Glutamatergic neuron (in vitro differentiated cells): Measurements from ENCODE around the gene RASL11A. TPM values are rescaled to one million over a fixed set of nuclear protein-coding genes. Genes with fewer than 3 reads are reported as not detected.

ENCODE experiments used
- DNase-seq: peaks from one replicate; pipeline ENCODE4 v3.0.0; 2022
- H3K27ac Mint-ChIP-seq: one replicate; pipeline ENCODE4 v1.8.0; 2020; ENCODE audit warnings: mild to moderate bottlenecking, mixed read lengths, inconsistent platforms; ENCODE audit not compliant: unreplicated experiment
- H3K27me3 Mint-ChIP-seq: one replicate; pipeline ENCODE4 v1.8.0; 2020; ENCODE audit warnings: mild to moderate bottlenecking, moderate library complexity, mixed read lengths, inconsistent platforms; ENCODE audit not compliant: unreplicated experiment
- H3K36me3 Mint-ChIP-seq: one replicate; pipeline ENCODE4 v1.8.0; 2020; ENCODE audit warnings: mild to moderate bottlenecking, mixed read lengths, inconsistent platforms; ENCODE audit not compliant: unreplicated experiment
- H3K4me1 Mint-ChIP-seq: one replicate; pipeline ENCODE4 v1.8.0; 2020; ENCODE audit warnings: mild to moderate bottlenecking, low read depth, mixed read lengths, inconsistent platforms; ENCODE audit not compliant: unreplicated experiment
- H3K4me3 Mint-ChIP-seq: one replicate; pipeline ENCODE4 v1.8.0; 2020; ENCODE audit warnings: mild to moderate bottlenecking, mixed read lengths, inconsistent platforms; ENCODE audit not compliant: unreplicated experiment
- H3K9me3 Mint-ChIP-seq: one replicate; pipeline ENCODE4 v1.8.0; 2020; ENCODE audit warnings: mild to moderate bottlenecking, moderate library complexity, mixed read lengths, inconsistent platforms; ENCODE audit not compliant: unreplicated experiment
- total RNA-seq: library from RNA; stranded (reverse); fragmentation: NEBNext Ultra II Directional; extraction: Animal tissue kit (Norgen Biotek cat#: 25700); gene quantifications from one replicate; pipeline ENCODE4 v1.2.1, GENCODE V29; 2021; ENCODE audit not compliant: unreplicated experiment
- TF ChIP-seq, protein P1 (sequence below): fragments of 200-600 bp; sonication (generic); IDR thresholded peaks from one replicate; pipeline ENCODE4 v1.5.0; 2021; ENCODE audit not compliant: partially characterized antibody, unreplicated experiment

Gene RASL11A
- total RNA-seq, 1 donor from 2014 or later = 1.8 TPM

- Mint-ChIP-seq H3K27ac (no peak overlapping the region), H3K9me3 (no peaks in the 10 kb centered on the region), H3K36me3 (no peaks in the 10 kb centered on the region), H3K4me3 (no peak overlapping the region), H3K4me1 (no peaks in the 10 kb centered on the region), H3K27me3 (peaks cover 2% of the 10 kb centered on the region)
- TF ChIP-seq, protein P1, sequence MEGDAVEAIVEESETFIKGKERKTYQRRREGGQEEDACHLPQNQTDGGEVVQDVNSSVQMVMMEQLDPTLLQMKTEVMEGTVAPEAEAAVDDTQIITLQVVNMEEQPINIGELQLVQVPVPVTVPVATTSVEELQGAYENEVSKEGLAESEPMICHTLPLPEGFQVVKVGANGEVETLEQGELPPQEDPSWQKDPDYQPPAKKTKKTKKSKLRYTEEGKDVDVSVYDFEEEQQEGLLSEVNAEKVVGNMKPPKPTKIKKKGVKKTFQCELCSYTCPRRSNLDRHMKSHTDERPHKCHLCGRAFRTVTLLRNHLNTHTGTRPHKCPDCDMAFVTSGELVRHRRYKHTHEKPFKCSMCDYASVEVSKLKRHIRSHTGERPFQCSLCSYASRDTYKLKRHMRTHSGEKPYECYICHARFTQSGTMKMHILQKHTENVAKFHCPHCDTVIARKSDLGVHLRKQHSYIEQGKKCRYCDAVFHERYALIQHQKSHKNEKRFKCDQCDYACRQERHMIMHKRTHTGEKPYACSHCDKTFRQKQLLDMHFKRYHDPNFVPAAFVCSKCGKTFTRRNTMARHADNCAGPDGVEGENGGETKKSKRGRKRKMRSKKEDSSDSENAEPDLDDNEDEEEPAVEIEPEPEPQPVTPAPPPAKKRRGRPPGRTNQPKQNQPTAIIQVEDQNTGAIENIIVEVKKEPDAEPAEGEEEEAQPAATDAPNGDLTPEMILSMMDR = no peak
- no peak for DNase-seq
Measured at GRCh38 chr13:27309401-27309958, 38.9 kb downstream of the RASL11A start.

GRCh38 chr13:27309967-27310598, 39.5 kb downstream of the RASL11A start:
- Mint-ChIP-seq H3K9me3 (no peaks in the 10 kb centered on the region), H3K36me3 (no peaks in the 10 kb centered on the region), H3K4me1 (no peaks in the 10 kb centered on the region), H3K27me3 (peaks cover 2% of the 10 kb centered on the region), H3K4me3 (no peak overlapping the region), H3K27ac (no peak overlapping the region)
- DNase-seq = no peak
- TF ChIP-seq, protein P1 = no peak

DNA sequence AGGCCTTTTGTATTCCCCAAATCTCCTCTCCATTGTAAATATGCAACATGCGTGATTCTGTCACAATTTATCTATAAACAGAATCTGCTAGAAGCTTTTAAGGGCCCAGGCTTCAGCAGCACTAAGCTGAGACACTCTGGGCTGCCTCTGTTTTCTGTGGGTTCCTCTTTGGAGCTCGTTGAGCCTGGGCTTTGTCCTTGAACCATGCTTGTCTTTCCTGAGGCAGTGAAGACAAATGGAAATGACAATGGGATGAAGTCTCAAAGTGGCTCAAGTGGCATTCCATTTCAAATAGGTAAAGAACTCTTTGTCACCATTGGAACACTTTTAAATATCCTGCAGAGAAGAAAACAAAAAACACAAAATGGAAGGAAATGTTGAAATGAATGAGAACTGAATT, 40.3 kb downstream of the RASL11A start:
- TF ChIP-seq, protein P1 = no peak
- Mint-ChIP-seq H3K4me3 (no peak overlapping the region), H3K4me1 (no peaks in the 10 kb centered on the region), H3K9me3 (no peaks in the 10 kb centered on the region), H3K27ac (no peak overlapping the region), H3K36me3 (no peaks in the 10 kb centered on the region), H3K27me3 (peaks cover 3% of the 10 kb centered on the region)
- DNase-seq = no peak

GRCh38 chr13:27311518-27312210, 41.0 kb downstream of the RASL11A start:
- DNase-seq = no peak
- Mint-ChIP-seq H3K27ac (no peak overlapping the region), H3K9me3 (no peaks in the 10 kb centered on the region), H3K4me1 (no peaks in the 10 kb centered on the region), H3K36me3 (no peaks in the 10 kb centered on the region), H3K4me3 (no peak overlapping the region), H3K27me3 (peaks cover 3% of the 10 kb centered on the region)
- TF ChIP-seq, protein P1 = no peak

DNA sequence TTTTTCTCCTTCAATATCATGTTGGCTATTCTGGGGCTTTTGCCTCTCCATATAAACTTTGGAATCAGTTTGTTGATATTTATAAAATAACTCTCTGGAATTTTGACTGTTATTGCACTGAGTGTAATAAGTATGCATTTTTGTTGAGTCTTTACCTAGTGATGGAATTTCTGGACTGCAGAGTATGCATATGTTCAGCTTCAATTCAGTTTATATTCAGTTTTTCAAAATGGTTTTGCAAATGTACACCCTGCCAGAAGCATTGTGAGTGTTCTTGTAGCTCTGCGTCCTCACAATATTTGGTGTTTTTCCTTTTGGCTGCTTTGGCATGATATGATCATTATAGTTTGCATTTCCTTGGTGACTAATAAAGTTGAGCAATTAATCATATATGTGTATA, 43.1 kb downstream of the RASL11A start:
- H3K9me3 Mint-ChIP-seq = no peaks in the 10 kb centered on the region

More for the DNA sequence above, 43.1 kb downstream of the RASL11A start:
- Mint-ChIP-seq H3K27me3 (peaks cover 3% of the 10 kb centered on the region), H3K4me3 (no peak overlapping the region), H3K4me1 (no peaks in the 10 kb centered on the region), H3K27ac (no peak overlapping the region), H3K36me3 (no peaks in the 10 kb centered on the region)
- DNase-seq = no peak
- TF ChIP-seq, protein P1 = no peak
